H1 (cell line): ENCODE measurements around the gene ZDHHC16. TPM values are rescaled to one million over a fixed set of nuclear protein-coding genes. Genes with fewer than 3 reads are reported as not detected.

Source experiments
- CTCF ChIA-PET: fragments of 300-600 bp; sonication (Branson Sonifier 250); formaldehyde crosslinking; loops from one replicate; lab custom pipeline; 2021; ENCODE audit not compliant: partially characterized antibody; lab: Charles Lee
- POLR2A ChIA-PET: fragments of 300-600 bp; sonication (Branson Sonifier 250); formaldehyde crosslinking; loops from one replicate; lab custom pipeline; 2021; ENCODE audit warnings: inconsistent platforms; ENCODE audit not compliant: partially characterized antibody; lab: Charles Lee
- DNase-seq, 2 experiments: peaks; one replicate each; pipeline versions ENCODE4 v3.0.0 to v3.0.0-alpha.2; 2010 to 2022; ENCODE audit warnings: low spot score in 2 of 2, low read depth in 1 of 2, mixed read lengths in 1 of 2
- FAIRE-seq: peaks from 2 replicates; lab custom pipeline; 2011; peaks lifted over from hg19 to GRCh38; lab: Jason Lieb, UNC
- H2AFZ ChIP-seq: 2 replicates; pipeline ENCODE4 v1.8.1; 2012; ENCODE audit warnings: low read length, inconsistent platforms
- H2AK5ac ChIP-seq: 2 replicates; pipeline ENCODE4 v1.6.1; 2013; ENCODE audit warnings: low read depth, low read length
- H2BK120ac ChIP-seq: replicated peaks from 2 replicates; pipeline ENCODE3; 2013; ENCODE audit warnings: low read depth, low read length, inconsistent platforms
- H2BK12ac ChIP-seq: 2 replicates; pipeline ENCODE4 v1.6.1; 2013; ENCODE audit warnings: low read depth, low read length
- H2BK15ac ChIP-seq: 2 replicates; pipeline ENCODE4 v1.6.1; 2013; ENCODE audit warnings: low read length
- H2BK20ac ChIP-seq: 2 replicates; pipeline ENCODE4 v1.6.1; 2013; ENCODE audit warnings: low read length
- H2BK5ac ChIP-seq: 2 replicates; pipeline ENCODE4 v1.6.1; 2013; ENCODE audit warnings: low read depth, low read length
- H3K14ac ChIP-seq: 2 replicates; pipeline ENCODE4 v1.6.1; 2013; ENCODE audit warnings: inconsistent platforms; ENCODE audit not compliant: insufficient read length
- H3K18ac ChIP-seq: 2 replicates; pipeline ENCODE4 v1.6.1; 2013; ENCODE audit warnings: low read length; ENCODE audit errors: extremely low read depth
- H3K23ac ChIP-seq: 2 replicates; pipeline ENCODE4 v1.6.1; 2013; ENCODE audit warnings: inconsistent platforms; ENCODE audit not compliant: insufficient read length
- H3K23me2 ChIP-seq: 2 replicates; pipeline ENCODE4 v1.6.1; 2013; ENCODE audit warnings: low read depth, low read length
- H3K27ac ChIP-seq: 2 replicates; pipeline ENCODE4 v1.6.1; 2011; ENCODE audit warnings: low read depth, low read length, inconsistent platforms
- H3K27me3 ChIP-seq, 4 experiments: replicated peaks in 1 of 4; 1 replicate in 1 of 4; 2 replicates in 3 of 4; pipeline versions ENCODE4 v1.6.1 to v1.8.1; 2011 to 2013; ENCODE audit warnings: low read length in 3 of 4, mild to moderate bottlenecking in 3 of 4, inconsistent platforms in 2 of 4, mixed read lengths in 2 of 4, moderate library complexity in 1 of 4; ENCODE audit not compliant: control insufficient read depth in 3 of 4, insufficient read depth in 3 of 4; ENCODE audit errors: extremely low read depth in 1 of 4
- H3K36me3 ChIP-seq, 4 experiments: 2 replicates each; pipeline versions ENCODE4 v1.6.1 to v1.8.1; 2011 to 2013; ENCODE audit warnings: mild to moderate bottlenecking in 4 of 4, low read length in 3 of 4, moderate library complexity in 2 of 4, control low read depth in 1 of 4, inconsistent platforms in 1 of 4; ENCODE audit not compliant: insufficient read depth in 4 of 4, control insufficient read depth in 2 of 4
- H3K4ac ChIP-seq: replicated peaks from 2 replicates; pipeline ENCODE3; 2013; ENCODE audit warnings: low read length, low read depth, mixed read lengths, inconsistent platforms; ENCODE audit not compliant: insufficient read length
- H3K4me1 ChIP-seq, 4 experiments: replicated peaks in 1 of 4; 1 replicate in 1 of 4; 2 replicates in 3 of 4; pipeline versions ENCODE4 v1.6.1 to v1.8.1; 2011 to 2013; ENCODE audit warnings: low read length in 3 of 4, inconsistent platforms in 2 of 4, mixed read lengths in 1 of 4; ENCODE audit not compliant: insufficient read depth in 4 of 4, control insufficient read depth in 3 of 4
- H3K4me2 ChIP-seq, 2 experiments: 2 replicates each; pipeline versions ENCODE4 v1.6.1 to v1.8.1; 2011 to 2013; ENCODE audit warnings: low read depth in 2 of 2, low read length in 2 of 2, control low read depth in 1 of 2, inconsistent platforms in 1 of 2, mild to moderate bottlenecking in 1 of 2; ENCODE audit not compliant: insufficient read depth in 1 of 2
- H3K4me3 ChIP-seq, 4 experiments: fragments of 200-600, 300-600 bp in 1 of 4; sonication (generic), shearing (Covaris generic), sonication (Bioruptor Twin) in 1 of 4; 2 replicates each; pipeline versions ENCODE4 v1.5.1 to v1.8.1; 2011 to 2016; ENCODE audit warnings: low read length in 4 of 4, low read depth in 3 of 4, control low read depth in 2 of 4, inconsistent platforms in 2 of 4, mild to moderate bottlenecking in 2 of 4, mixed read lengths in 1 of 4, moderate library complexity in 1 of 4; ENCODE audit not compliant: insufficient read depth in 2 of 4; ENCODE audit errors: extremely low read depth in 1 of 4
- H3K56ac ChIP-seq: replicated peaks from 2 replicates; pipeline ENCODE3; 2013; ENCODE audit warnings: low read depth, mild to moderate bottlenecking, mixed read lengths, low read length, inconsistent platforms; ENCODE audit not compliant: insufficient read length
- H3K79me1 ChIP-seq: 2 replicates; pipeline ENCODE4 v1.6.1; 2013; ENCODE audit warnings: low read depth, low read length, control low read depth
- H3K79me2 ChIP-seq, 2 experiments: 2 replicates each; pipeline versions ENCODE4 v1.6.1 to v1.8.1; 2012 to 2013; ENCODE audit warnings: low read length in 2 of 2, mild to moderate bottlenecking in 2 of 2, inconsistent platforms in 1 of 2; ENCODE audit not compliant: insufficient read depth in 2 of 2, control insufficient read depth in 1 of 2
- H3K9ac ChIP-seq, 4 experiments: replicated peaks in 1 of 4; 1 replicate in 1 of 4; 2 replicates in 3 of 4; pipeline versions ENCODE4 v1.6.1 to v1.8.1; 2011 to 2013; ENCODE audit warnings: low read depth in 3 of 4, low read length in 3 of 4, control low read depth in 2 of 4, mild to moderate bottlenecking in 2 of 4, moderate library complexity in 2 of 4, inconsistent platforms in 1 of 4; ENCODE audit errors: extremely low read depth in 1 of 4
- H3K9me3 ChIP-seq, 2 experiments: 2 replicates each; pipeline versions ENCODE4 v1.6.1 to v1.8.1; 2012 to 2013; ENCODE audit warnings: mild to moderate bottlenecking in 2 of 2, moderate library complexity in 2 of 2, control low read depth in 1 of 2, inconsistent platforms in 1 of 2, low read depth in 1 of 2, low read length in 1 of 2, mixed read lengths in 1 of 2; ENCODE audit not compliant: insufficient read depth in 2 of 2
- H4K20me1 ChIP-seq, 2 experiments: replicated peaks in 1 of 2; 2 replicates each; pipeline versions ENCODE3 to v1.8.1; 2011 to 2013; ENCODE audit warnings: inconsistent platforms in 2 of 2, low read length in 2 of 2, mild to moderate bottlenecking in 1 of 2; ENCODE audit not compliant: insufficient read depth in 2 of 2, control insufficient read depth in 1 of 2
- H4K5ac ChIP-seq: 2 replicates; pipeline ENCODE4 v1.6.1; 2013; ENCODE audit warnings: low read length, low read depth, mixed read lengths, inconsistent platforms; ENCODE audit not compliant: insufficient read length
- H4K8ac ChIP-seq: 2 replicates; pipeline ENCODE4 v1.8.0; 2013; ENCODE audit warnings: mild to moderate bottlenecking, moderate library complexity, low read length, inconsistent platforms; ENCODE audit not compliant: insufficient read depth; ENCODE audit errors: extremely low read depth
- H4K91ac ChIP-seq: replicated peaks from 2 replicates; pipeline ENCODE3; 2013; ENCODE audit warnings: low read length, mixed read lengths, inconsistent platforms; ENCODE audit not compliant: insufficient read length
- ASH2L ChIP-seq: fragments of 200-600, 300-600 bp; sonication (generic); IDR thresholded peaks from one replicate; pipeline ENCODE4 v1.7.1; 2017; ENCODE audit warnings: low read length
- EP300 ChIP-seq, 2 experiments: IDR thresholded peaks; 1 replicate in 1 of 2; 2 replicates in 1 of 2; pipeline ENCODE4 v1.6.1; 2011 to 2012; ENCODE audit warnings: low read depth in 2 of 2, low read length in 2 of 2, mild to moderate bottlenecking in 2 of 2, borderline replicate concordance in 1 of 2, inconsistent platforms in 1 of 2, moderate library complexity in 1 of 2
- HDAC6 ChIP-seq: IDR thresholded peaks from one replicate; pipeline ENCODE4 v1.7.1; 2012; ENCODE audit warnings: low read depth, mild to moderate bottlenecking, inconsistent platforms, low read length, moderate library complexity
- PHF8 ChIP-seq: fragments of 200-600 bp; sonication (generic); conservative IDR thresholded peaks from 2 replicates; pipeline ENCODE4 v1.7.1; 2012; ENCODE audit warnings: low read depth, mild to moderate bottlenecking, inconsistent platforms, low read length, moderate library complexity
- POLR2AphosphoS5 ChIP-seq: IDR thresholded peaks from 2 replicates; pipeline ENCODE4 v1.6.1; 2011; ENCODE audit warnings: low read depth, low read length
- RBBP5 ChIP-seq: IDR thresholded peaks from 2 replicates; pipeline ENCODE4 v1.7.1; 2012; ENCODE audit warnings: low read depth, mild to moderate bottlenecking, inconsistent platforms, low read length, moderate library complexity, borderline replicate concordance
- RNF2 ChIP-seq: fragments of 200-900, 300-1000 bp; sonication (generic); IDR thresholded peaks from 2 replicates; pipeline ENCODE4 v1.7.1; 2016; ENCODE audit warnings: borderline replicate concordance, low read depth, mild to moderate bottlenecking, antibody characterized with exemption, low read length; ENCODE audit not compliant: poor library complexity, severe bottlenecking; ENCODE audit errors: missing control alignments
- RXRA ChIP-seq: IDR thresholded peaks from 2 replicates; pipeline ENCODE4 v1.6.1; 2011; ENCODE audit warnings: low read depth, mild to moderate bottlenecking, low read length, moderate library complexity; ENCODE audit not compliant: insufficient read depth
- SAP30 ChIP-seq: fragments of 300-600 bp; sonication (generic); IDR thresholded peaks from 2 replicates; pipeline ENCODE4 v1.7.1; 2012; ENCODE audit warnings: low read length, moderate library complexity, mild to moderate bottlenecking, inconsistent platforms; ENCODE audit not compliant: insufficient read depth, insufficient replicate concordance
- SIN3A ChIP-seq, 2 experiments: IDR thresholded peaks in 1 of 2; conservative IDR thresholded peaks in 1 of 2; 2 replicates each; pipeline ENCODE4 v1.6.1; 2011 to 2012; ENCODE audit warnings: low read length in 2 of 2, improper control_type of control experiment in 1 of 2, low read depth in 1 of 2, mild to moderate bottlenecking in 1 of 2
- SIX5 ChIP-seq: IDR thresholded peaks from 2 replicates; pipeline ENCODE4 v1.6.1; 2011; ENCODE audit warnings: mild to moderate bottlenecking, low read depth, low read length
- SRF ChIP-seq: IDR thresholded peaks from 2 replicates; pipeline ENCODE4 v1.6.1; 2011; ENCODE audit warnings: mild to moderate bottlenecking, low read depth, low read length, moderate library complexity
- ZNF274 ChIP-seq: IDR thresholded peaks from 2 replicates; pipeline ENCODE4 v1.7.0; 2012; ENCODE audit warnings: low read length, borderline replicate concordance; ENCODE audit errors: extremely low read depth
- WGBS, 2 experiments: shearing (Covaris generic) in 1 of 2; methylation state at CpG; one replicate each; pipeline versions ENCODE4 v1.1.6 to v1.1.7; 2013 to 2015; ENCODE audit warnings: low lambda C conversion rate in 2 of 2, mixed read lengths in 2 of 2, inconsistent platforms in 1 of 2, low coverage in 1 of 2, missing lambda C conversion rate in 1 of 2; ENCODE audit not compliant: insufficient replicate concordance in 2 of 2, insufficient coverage in 1 of 2, insufficient read length in 1 of 2; ENCODE audit errors: extremely low coverage in 1 of 2, missing lambda C conversion rate in 1 of 2; 5-methylcytosine and 5-hydroxymethylcytosine counted together
- polyA plus RNA-seq, 7 experiments: library from polyadenylated mRNA; depleted of rRNA in 3 of 7; stranded (reverse) in 5 of 7; unstranded in 2 of 7; fragments of >200 nt in 5 of 7; fragments of 200-250 nt in 2 of 7; gene quantifications; 1 replicate in 5 of 7; 2 replicates in 1 of 7; 4 replicates in 1 of 7; pipeline versions ENCODE4 v1.2.1 to v1.2.3, GENCODE V29; 2011 to 2013; ENCODE audit warnings: missing spikeins in 2 of 7, mixed read lengths in 2 of 7
- total RNA-seq: library from RNA; stranded (reverse); fragmentation: NEBNext Ultra II Directional; extraction: Animal tissue kit (Norgen Biotek cat#: 25700); gene quantifications from 2 replicates; pipeline ENCODE4 v1.2.1, GENCODE V29; 2021

The ZDHHC16 gene
- total and polyA plus RNA-seq, 2 of the 8 experiments (the other 6 are each of a cell fraction or from before 2014, with no cell fraction given), result 45.9 to 108 TPM

DNA sequence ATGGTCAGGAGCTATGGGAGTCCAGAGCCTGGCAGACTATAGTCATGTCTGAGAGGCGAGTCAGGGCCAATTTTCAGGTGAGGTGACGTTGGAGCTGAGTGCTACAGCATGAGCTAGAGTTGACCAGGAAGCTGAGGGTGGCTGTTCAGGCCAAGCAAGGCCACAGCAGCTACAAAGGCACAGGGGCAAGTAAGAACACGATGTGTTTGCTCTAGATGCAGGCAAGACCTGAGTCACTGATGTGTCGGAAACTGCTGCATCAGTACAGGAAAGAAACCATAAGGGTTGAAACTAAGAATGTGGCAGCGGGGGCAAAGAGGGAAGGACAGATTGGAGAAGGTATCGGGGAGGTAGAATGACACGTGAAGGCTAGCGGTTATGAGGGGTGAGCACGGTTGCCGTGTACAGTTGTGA, 33.1 kb upstream of the ZDHHC16 start:
- no peaks in the 10 kb centered on the region for H3K23me2 ChIP-seq
- H2BK120ac ChIP-seq, result no peak overlapping the region
- no peaks in the 10 kb centered on the region; the same call in 1 of the 2 replicates for H3K79me1 ChIP-seq
- WGBS, 2 experiments, result 90% methylated on average over 10 of the region's 10 CpGs; no CpG with 5 or more reads in 1 of the 2 experiments
- no peak overlapping the region for H3K4me2 ChIP-seq
- peak overlapping the region; percentile 8; the same call in 1 of the 2 replicates for H2BK5ac ChIP-seq
- H4K91ac ChIP-seq, result peak overlapping the region; percentile 84
- no peak overlapping the region for H2BK12ac ChIP-seq
- no peak overlapping the region for H2BK20ac ChIP-seq
- H3K4me3 ChIP-seq, result no peak overlapping the region
- no peak overlapping the region for H2BK15ac ChIP-seq
- peak overlapping the region; percentile 57; the same call in 1 of the 2 replicates for H4K8ac ChIP-seq
- CTCF ChIA-PET, result interaction anchor here (0.9 to 2.0 kb wide), 4 partner anchors 8 to 199 kb away, joined by 3 to 5 read pairs (median 4); no protein-coding TSS in a partner anchor
- H3K9ac ChIP-seq, result peak overlapping the region in 1 of 4 experiments; percentile 18; a peak in 1 of 7 replicates
- H3K14ac ChIP-seq, result no peak overlapping the region
- FAIRE-seq, result no peak
- TF ChIP-seq RNF2, result no peak
- TF ChIP-seq SIX5, result no peak
- no peak for TF ChIP-seq SAP30
- TF ChIP-seq SRF, result no peak
- no peak for TF ChIP-seq ZNF274
- no peak for TF ChIP-seq EP300 (IDR thresholded peaks at IDR 0.05; ENCODE audit: borderline replicate concordance in 1 of 2, low read depth in 2 of 2, low read length in 2 of 2)
- TF ChIP-seq POLR2AphosphoS5, result no peak
- no peak for TF ChIP-seq RBBP5
- TF ChIP-seq PHF8, result no peak
- TF ChIP-seq ASH2L, result no peak
- TF ChIP-seq RXRA, result no peak
- no peak for TF ChIP-seq SIN3A (conservative IDR thresholded peaks at IDR 0.05 in 1 of 2, IDR thresholded peaks at IDR 0.05 in 1 of 2; ENCODE audit: low read depth in 1 of 2, low read length in 2 of 2)
- TF ChIP-seq HDAC6, result no peak
- no peaks in the 10 kb centered on the region for H3K27me3 ChIP-seq
- H3K79me2 ChIP-seq, result no peaks in the 10 kb centered on the region
- no peaks in the 10 kb centered on the region for H3K4me1 ChIP-seq
- no peaks in the 10 kb centered on the region for H3K9me3 ChIP-seq
- POLR2A ChIA-PET, result interaction anchor here (0.9 to 3.3 kb wide), 5 partner anchors 12 to 119 kb away, joined by 3 to 17 read pairs (median 5); partner anchors contain the start of gene RRP12
- H3K27ac ChIP-seq, result no peak overlapping the region
- H3K56ac ChIP-seq, result no peak overlapping the region
- H3K36me3 ChIP-seq, result no peaks in the 10 kb centered on the region
- no peaks in the 10 kb centered on the region for H4K20me1 ChIP-seq
- no peak overlapping the region for H2AK5ac ChIP-seq
- H4K5ac ChIP-seq, result no peak overlapping the region
- H3K18ac ChIP-seq, result no peak overlapping the region
- no peak overlapping the region for H3K4ac ChIP-seq
- no peak overlapping the region for H2AFZ ChIP-seq
- no peak overlapping the region for H3K23ac ChIP-seq
- DNase-seq, result no peak
